Transverse colon (tissue), 4 donors: Measurements from ENCODE around the gene DNAI2. TPM values are rescaled to one million over a fixed set of nuclear protein-coding genes. Genes with fewer than 3 reads are reported as not detected.

Experiments used
- DNase-seq: peaks from one replicate; pipeline ENCODE4 v3.0.0-alpha.2; 2019
- H3K27ac ChIP-seq, 4 donors: fragments of 200-600 bp; sonication (generic); 2 replicates each; pipeline ENCODE4 v1.5.1; 2016 to 2018; ENCODE audit warnings: inconsistent platforms in 4 of 4
- H3K27me3 ChIP-seq: fragments of 200-600 bp; sonication (generic); 2 replicates; pipeline ENCODE4 v1.5.1; 2017; ENCODE audit warnings: inconsistent platforms
- H3K36me3 ChIP-seq, 4 donors: fragments of 200-600 bp; sonication (generic); 2 replicates each; pipeline ENCODE4 v1.5.1; 2017 to 2019; ENCODE audit warnings: inconsistent platforms in 4 of 4
- H3K4me1 ChIP-seq, 4 donors: fragments of 200-600 bp; sonication (generic); 2 replicates each; pipeline ENCODE4 v1.5.1; 2017 to 2020; ENCODE audit warnings: inconsistent platforms in 4 of 4
- H3K4me3 ChIP-seq, 4 donors: fragments of 200-600 bp; sonication (generic); 1 replicate in 1 of 4; 2 replicates in 3 of 4; pipeline versions ENCODE4 v1.5.1 to v1.6.1; 2017 to 2019; ENCODE audit warnings: inconsistent platforms in 4 of 4
- H3K9me3 ChIP-seq, 2 donors: fragments of 200-600 bp; sonication (generic); 2 replicates each; pipeline ENCODE4 v1.5.1; 2017 to 2019; ENCODE audit warnings: inconsistent platforms in 2 of 2
- CTCF ChIP-seq, 5 experiments: fragments of 200-600 bp in 3 of 5; fragments of 450-650 bp in 2 of 5; sonication (generic) in 3 of 5; IDR thresholded peaks; 1 replicate in 2 of 5; 2 replicates in 3 of 5; pipeline ENCODE4 v1.5.1; 2016 to 2017; ENCODE audit warnings: antibody characterized with exemption in 5 of 5, inconsistent platforms in 3 of 5, mild to moderate bottlenecking in 2 of 5, moderate library complexity in 1 of 5
- EP300 ChIP-seq: sonication (generic); formaldehyde crosslinking; IDR thresholded peaks from one replicate; pipeline ENCODE4 v1.6.1; 2017; ENCODE audit warnings: antibody characterized with exemption, low read depth
- POLR2A ChIP-seq: fragments of 450-650 bp; IDR thresholded peaks from one replicate; pipeline ENCODE4 v1.6.1; 2016; ENCODE audit warnings: antibody characterized with exemption, mild to moderate bottlenecking, moderate library complexity
- POLR2AphosphoS5 ChIP-seq, 3 donors: sonication (generic); formaldehyde crosslinking; IDR thresholded peaks; one replicate each; pipeline ENCODE4 v1.6.1; 2016; ENCODE audit warnings: antibody characterized with exemption in 3 of 3
- WGBS, 2 donors: methylation state at CpG; one replicate each; pipeline ENCODE4 v1.1.5; 2018; ENCODE audit warnings: low coverage in 1 of 2; 5-methylcytosine and 5-hydroxymethylcytosine counted together
- in situ Hi-C, 4 donors: fragments of 200-750 bp; cut with MboI; loops; one replicate each; pipeline versions ENCODE4 v1.15.0 to v1.15.1; 2017; ENCODE audit warnings: low sequenced_read_pairs in 3 of 4, low pct_ligation_motif_present in 1 of 4, low pct_unique_long_range_greater_than_20kb in 1 of 4
- intact Hi-C: fragments of 100-400 bp; cut with DNase I; formaldehyde crosslinking; loops from one replicate; pipeline ENCODE4 v1.15.1; 2023; ENCODE audit warnings: low total_unique reads
- total RNA-seq, 4 donors: library from RNA; depleted of rRNA; stranded (reverse); fragments of >200 nt; gene quantifications; one replicate each; pipeline ENCODE4 v1.1.0, GENCODE V29; 2016

The DNAI2 gene
- total RNA-seq, 4 donors from 2014 or later: not detected

- intact Hi-C loops: no loop called here
- Histone ChIP-seq H3K27ac (no peak overlapping the region), H3K4me1 (no peaks in the 10 kb centered on the region)
These were observed 34.9 kb upstream of the DNAI2 start for GRCh38 chr17:74239172-74239571.

GRCh38 chr17:74240618-74241205, 33.3 kb upstream of the DNAI2 start:
- in situ Hi-C loops: no loop called here
- H3K4me3 ChIP-seq: no peak overlapping the region
- H3K9me3 ChIP-seq: no peaks in the 10 kb centered on the region
- WGBS, 2 donors: 63 to 78% methylated on average over 2 to 11 of the region's 11 CpGs
- no peak for TF ChIP-seq POLR2AphosphoS5 (IDR thresholded peaks at IDR 0.05)
- TF ChIP-seq POLR2A: no peak
- TF ChIP-seq CTCF (IDR thresholded peaks at IDR 0.05): no peak
- TF ChIP-seq EP300: no peak
- no peaks in the 10 kb centered on the region for H3K4me1 ChIP-seq
- H3K27ac ChIP-seq: no peak overlapping the region
- H3K27me3 ChIP-seq: no peaks in the 10 kb centered on the region
- no peak for DNase-seq
- intact Hi-C loops: no loop called here
- no peaks in the 10 kb centered on the region for H3K36me3 ChIP-seq

More at GRCh38 chr17:74239172-74239571, 34.9 kb upstream of the DNAI2 start:
- WGBS, 2 donors: 20 to 70% methylated on average over 1 to 10 of the region's 10 CpGs
- no peak for TF ChIP-seq EP300
- TF ChIP-seq POLR2A: no peak
- in situ Hi-C loops: no loop called here
- Histone ChIP-seq H3K4me3 (no peak overlapping the region), H3K9me3 (no peaks in the 10 kb centered on the region), H3K36me3 (no peaks in the 10 kb centered on the region), H3K27me3 (no peaks in the 10 kb centered on the region)
- DNase-seq: peak; percentile 44

- Histone ChIP-seq H3K27me3 (no peaks in the 10 kb centered on the region), H3K4me3 (no peak overlapping the region), H3K27ac (no peak overlapping the region), H3K9me3 (no peaks in the 10 kb centered on the region), H3K4me1 (no peaks in the 10 kb centered on the region), H3K36me3 (no peaks in the 10 kb centered on the region)
- WGBS, 2 donors: 56% methylated on average over 10 of the region's 10 CpGs; no CpG with 5 or more reads in 1 of the 2 donors
- no peak for TF ChIP-seq POLR2AphosphoS5 (IDR thresholded peaks at IDR 0.05)
- TF ChIP-seq POLR2A: no peak
- no peak for TF ChIP-seq EP300
- TF ChIP-seq CTCF (IDR thresholded peaks at IDR 0.05): no peak
- in situ Hi-C loops: no loop called here
- intact Hi-C loops: no loop called here
- DNase-seq: no peak
These were observed 32.6 kb upstream of the DNAI2 start for GRCh38 chr17:74241431-74241830.

GRCh38 chr17:74241847-74242246, 32.2 kb upstream of the DNAI2 start:
- Histone ChIP-seq H3K27me3 (no peaks in the 10 kb centered on the region), H3K9me3 (no peaks in the 10 kb centered on the region), H3K27ac (no peak overlapping the region), H3K36me3 (no peaks in the 10 kb centered on the region), H3K4me3 (no peak overlapping the region), H3K4me1 (no peaks in the 10 kb centered on the region)
- WGBS, 2 donors: 80 to 86% methylated on average over 1 to 2 of the region's 2 CpGs
- DNase-seq: no peak
- TF ChIP-seq CTCF (IDR thresholded peaks at IDR 0.05) (no peak), EP300 (no peak), POLR2AphosphoS5 (IDR thresholded peaks at IDR 0.05) (no peak), POLR2A (no peak)
- intact Hi-C loops (no loop called here), in situ Hi-C loops (no loop called here)
